IPS DF 4.7 (cell line): ENCODE measurements around the gene GBX1.

Experiments used
- DNase-seq: peaks from one replicate; pipeline ENCODE4 v3.0.0-alpha.2; 2013; ENCODE audit warnings: low spot score; ENCODE audit errors: extremely low read depth

The GBX1 gene

DNA sequence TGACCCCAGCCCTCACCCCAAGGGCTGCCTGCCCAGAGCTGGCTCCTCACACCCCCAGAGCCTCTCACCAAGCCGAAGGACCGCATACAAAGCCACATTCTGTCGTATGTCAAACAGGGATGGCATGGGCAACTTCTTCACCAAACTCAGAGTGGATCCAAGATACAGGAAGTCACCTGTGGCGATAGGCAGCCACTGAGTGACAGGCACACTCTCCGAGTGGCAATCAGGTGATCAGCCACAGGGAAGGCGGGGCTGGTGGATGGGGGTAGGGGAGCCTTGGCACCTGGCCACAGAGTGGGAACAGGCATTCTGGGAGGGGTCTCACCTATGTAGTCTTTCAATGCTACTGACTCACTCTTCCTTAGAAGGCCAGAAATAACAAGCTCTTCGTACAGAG is 26.7 kb upstream of the GBX1 start:
- no peak for DNase-seq

DNA sequence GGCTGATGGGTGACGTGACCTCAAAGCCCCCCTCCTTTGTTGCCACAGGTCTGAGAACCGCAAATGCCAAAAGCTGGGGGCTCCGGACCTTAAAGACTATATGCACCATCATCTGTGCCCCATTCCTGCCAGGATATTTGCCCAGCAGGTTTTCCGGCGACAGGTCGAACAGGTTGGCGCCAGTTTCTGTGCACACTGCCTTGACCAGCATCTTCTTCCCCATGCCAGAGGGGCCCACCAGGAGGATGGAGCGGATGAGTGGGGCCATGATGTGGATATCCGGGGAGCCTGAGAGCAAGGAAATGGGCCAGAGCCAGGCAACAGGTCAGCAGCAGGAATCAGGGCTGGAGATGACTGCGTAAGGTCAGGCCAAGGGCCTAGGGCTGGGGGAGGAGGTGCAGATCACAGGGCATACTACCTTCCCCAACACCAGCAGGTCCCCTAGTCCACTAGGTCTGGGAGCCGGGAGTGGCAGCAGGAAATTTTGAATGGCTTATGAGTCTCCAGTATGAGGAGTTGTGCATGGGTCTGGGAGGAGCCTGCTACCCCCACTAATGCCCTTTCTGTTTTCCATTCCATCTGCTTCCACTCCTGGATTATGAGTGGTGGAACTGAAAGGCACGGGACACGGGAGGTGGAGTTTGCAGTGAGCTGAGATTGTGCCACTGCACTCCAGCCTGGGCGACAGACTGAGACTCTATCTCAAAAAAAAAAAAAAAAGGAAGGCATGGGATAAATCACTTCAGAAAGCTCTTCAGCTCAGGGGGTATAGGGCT is 25.9 kb upstream of the GBX1 start:
- no peak for DNase-seq

DNA sequence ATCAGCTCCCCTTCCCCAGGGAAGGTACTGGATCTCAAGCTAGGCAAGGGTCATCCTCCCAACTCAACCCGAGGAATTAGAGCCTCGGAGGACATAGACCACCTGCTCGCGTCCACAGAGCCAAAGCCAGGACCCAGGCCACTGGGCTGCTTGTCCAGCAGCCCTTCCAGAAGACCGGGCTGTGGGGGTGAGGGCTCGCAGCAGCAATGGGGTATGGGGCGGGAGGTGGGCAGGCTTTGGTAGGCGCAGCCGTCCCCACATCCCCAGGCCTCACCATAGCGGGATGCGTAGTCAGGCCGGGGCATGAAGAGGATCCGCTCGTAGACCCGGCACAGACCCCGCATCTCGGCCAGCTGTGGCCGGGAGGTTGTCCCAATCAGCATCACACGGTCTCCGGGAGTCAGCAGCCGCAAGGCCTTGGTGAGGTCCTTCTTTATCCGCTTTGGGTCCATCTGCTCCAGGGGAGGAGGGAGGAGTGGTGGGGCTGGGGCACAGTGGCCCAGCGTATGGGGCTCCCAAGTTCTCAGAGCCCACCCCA is 24.6 kb upstream of the GBX1 start:
- no peak for DNase-seq

DNA sequence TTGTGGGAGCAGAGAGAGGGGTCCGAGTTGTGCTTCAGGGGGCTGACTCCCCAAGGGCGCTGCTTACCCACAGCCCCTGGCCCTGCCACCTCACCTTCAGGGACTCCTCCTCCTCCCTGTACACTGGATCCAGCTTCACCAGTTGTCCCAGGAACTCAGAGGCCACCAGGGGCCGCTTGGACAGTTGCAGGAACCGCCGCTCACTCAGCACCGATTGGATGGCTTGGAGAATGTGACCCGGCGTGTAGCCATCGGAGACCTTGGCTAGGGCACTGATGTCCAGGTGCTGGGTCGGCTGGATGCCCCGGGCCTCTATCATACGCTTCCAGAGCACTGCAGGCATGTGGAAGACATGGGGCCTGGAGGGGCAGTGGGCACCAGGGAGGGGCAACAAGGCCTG is 24.1 kb upstream of the GBX1 start:
- no peak for DNase-seq

DNA sequence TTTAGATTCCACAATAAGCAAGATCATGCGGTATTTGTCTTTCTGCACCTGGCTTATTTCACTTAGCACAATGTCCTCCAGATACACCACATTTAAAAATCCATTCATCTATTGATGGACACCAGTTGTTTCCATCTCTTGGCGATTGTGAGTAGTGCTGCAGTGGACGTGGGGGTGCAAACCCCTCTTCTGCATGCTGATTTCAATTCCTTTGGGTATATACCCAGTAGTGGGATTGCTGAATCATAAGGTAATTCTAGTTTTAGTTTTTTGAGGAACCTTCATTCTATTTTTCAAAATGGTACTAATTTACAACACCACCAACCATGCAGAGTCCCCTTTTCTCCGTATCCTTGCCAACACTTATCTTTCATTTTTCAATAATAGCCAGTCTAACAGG is 21.5 kb upstream of the GBX1 start:
- DNase-seq, result no peak

DNA sequence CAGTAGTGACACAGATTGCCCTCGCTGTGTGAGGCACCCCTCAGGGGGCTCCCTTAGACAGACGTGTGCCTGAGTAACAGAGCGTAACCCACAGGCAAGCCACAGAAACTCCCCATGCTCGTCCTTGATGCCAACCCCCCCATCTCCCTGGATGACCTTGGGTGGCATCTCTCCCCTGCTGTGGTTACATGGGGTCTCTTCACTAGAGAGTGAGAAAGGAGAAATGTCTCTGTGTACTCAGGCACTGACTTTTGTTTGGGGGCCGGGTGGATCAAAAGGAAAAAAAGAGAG is 20.7 kb upstream of the GBX1 start:
- DNase-seq, result no peak

DNA sequence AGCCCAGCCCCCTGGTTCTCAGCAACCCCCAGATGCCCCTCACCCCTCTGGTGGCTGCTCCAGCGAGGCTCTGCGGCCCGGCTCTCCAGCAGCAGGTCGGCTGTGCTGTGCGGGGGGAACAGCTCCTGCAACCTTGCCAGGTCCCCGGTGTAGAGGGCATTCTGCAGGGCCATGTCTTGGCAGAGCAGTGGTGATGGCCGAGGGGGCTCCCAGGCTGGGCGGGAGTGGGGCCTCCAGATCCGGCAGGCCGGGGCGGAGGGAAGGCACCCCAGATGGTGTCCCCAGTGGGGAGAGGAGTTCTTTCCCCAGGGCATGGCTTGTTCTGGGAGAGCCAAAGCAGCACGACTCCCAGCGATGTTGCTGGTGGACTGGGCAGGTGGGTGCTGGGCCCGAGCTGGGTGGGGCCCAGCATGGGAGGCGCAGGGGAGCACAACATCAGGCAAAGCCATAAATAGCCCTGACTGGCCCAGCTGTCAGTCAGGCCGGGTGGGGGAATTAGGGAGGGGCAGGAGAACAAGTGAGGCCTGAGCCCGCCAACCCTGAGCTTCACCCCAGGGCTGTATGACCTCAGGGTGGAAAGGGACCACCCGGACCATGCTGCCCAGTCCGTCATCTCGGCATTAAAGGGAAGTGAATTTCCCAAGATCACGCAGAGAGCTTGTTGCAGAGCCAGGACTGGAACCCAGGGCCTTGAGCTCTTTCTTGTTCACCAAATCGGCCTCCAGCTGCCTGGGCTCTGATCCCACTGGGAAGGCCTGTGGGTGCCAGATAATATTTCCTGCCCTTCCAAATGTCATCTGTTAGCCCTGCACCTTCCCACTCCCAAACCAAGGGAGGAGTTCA is 20.1 kb upstream of the GBX1 start:
- no peak for DNase-seq

DNA sequence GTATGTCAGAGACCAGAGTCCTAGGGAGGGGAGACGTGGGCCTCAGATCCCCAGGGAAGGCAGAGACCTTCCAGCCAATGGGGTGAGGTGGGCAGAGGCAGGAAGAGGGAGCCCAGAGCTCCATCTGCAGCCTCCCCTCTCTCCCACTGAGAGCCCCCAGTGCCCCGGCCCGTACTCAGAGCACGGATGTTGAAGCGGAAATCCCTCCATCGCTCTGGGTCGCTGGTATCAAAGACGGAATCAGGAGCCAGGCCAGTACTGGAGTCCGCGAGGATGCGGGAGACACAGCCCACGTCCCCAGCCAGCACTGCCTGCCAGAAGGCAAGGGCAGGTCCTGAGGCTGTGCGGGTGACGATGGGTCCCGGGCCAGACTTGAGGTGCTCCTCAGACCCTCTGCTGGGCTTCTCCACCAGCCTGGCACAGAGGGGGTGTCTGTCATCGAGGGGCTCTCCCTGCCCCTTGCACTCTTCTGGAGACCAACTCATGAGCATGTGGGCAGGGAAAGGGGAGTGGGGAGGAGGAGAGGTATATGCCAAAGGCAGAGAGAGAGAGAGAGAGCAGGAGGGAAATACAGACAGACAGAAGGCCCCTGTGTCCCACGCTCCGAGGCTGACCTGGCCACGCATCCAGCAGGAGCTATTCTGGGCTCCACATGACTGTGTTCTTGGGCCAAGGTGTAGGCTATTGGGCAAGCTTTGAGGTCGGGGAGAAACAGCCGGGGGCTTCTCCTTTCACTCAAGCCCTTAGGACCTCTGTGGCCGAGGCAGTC is 19.3 kb upstream of the GBX1 start, which contains the start of gene ASB10:
TSS of gene ASB10 (minus strand) at position 611 of the 769 bp plus-strand sequence. CDS start at position 491, 120 bp downstream.
- no peak for DNase-seq

DNA sequence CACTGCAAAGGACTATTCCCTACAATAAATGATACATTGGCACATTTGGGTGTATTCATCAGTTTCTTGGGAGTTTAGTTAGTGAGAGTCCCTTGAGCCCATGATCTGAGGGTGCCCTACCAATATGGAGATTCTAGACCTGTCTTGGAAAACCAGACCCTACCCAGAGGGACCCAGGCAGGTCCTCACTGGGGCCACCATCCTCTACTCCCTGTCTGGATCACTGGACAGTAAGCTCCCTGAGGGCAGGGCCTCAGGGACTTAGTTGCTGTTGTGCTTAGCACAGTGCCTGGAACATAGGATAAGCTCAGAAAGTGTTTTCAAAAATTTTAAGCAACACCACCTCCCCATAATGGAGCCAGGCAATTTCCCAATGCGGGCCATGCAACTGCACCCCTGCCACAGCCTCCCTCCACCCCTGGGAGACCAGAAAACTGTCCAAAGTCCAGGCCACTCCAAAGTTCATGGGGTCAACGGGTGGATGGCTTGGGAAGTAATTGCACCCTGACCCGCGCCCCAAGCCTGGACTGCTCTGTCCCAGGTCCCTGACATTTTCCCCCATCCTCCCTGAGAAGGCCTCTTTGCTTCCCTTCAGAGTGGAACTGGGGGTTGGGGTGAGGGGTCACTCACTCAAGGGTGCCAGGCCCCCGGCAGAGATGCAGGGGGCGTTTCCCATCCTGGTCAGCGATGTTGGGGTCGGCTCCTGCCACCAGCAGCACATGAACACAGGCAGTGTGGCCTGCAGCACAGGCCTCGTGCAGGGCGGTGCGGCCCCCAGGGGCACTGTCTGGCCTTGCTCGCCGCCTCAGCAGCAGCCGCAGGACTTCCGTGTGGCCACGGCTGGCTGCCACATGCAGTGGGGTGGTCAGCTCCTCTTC is 18.5 kb upstream of the GBX1 start:
- DNase-seq, result no peak

DNA sequence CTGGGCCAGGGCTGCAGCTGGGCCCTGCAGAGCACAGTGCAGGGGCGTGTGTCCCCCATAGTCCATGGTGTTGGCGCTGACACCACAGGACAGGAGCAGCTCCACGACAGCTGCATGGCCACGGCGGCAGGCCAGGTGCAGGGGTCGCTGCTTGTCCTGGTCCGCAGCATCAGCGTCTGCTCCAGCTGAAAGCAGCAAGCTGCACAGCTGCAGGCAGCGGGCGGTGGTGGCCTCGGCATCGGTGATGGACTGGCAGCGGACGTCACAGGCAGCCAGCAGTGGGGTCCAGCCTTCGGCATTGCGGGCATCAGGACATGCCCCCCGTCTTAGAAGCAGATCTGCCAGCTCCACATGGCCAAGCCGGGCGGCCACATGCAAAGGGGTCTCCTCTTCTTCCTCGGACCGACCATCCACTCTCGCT is 13.5 kb upstream of the GBX1 start:
- no peak for DNase-seq

DNA sequence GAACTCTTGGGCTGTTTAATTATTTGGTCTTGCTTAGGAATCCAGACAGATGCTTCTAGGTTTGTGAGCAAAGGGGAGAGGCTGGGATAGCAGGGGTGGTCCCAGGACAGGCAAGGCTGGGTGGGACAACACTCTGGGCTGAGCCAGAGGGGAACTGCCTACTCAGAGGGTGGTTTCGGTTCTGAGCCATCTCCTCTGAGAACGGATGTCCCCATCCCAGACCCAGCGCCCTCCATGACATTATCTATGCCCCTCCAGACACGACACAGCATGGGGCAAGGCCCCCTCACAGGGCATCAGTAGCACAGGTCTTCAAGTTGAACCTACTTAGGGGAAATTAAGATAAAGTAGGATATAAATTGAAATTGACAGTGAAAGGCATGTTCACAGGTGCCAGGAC is 12.5 kb upstream of the GBX1 start:
- no peak for DNase-seq

DNA sequence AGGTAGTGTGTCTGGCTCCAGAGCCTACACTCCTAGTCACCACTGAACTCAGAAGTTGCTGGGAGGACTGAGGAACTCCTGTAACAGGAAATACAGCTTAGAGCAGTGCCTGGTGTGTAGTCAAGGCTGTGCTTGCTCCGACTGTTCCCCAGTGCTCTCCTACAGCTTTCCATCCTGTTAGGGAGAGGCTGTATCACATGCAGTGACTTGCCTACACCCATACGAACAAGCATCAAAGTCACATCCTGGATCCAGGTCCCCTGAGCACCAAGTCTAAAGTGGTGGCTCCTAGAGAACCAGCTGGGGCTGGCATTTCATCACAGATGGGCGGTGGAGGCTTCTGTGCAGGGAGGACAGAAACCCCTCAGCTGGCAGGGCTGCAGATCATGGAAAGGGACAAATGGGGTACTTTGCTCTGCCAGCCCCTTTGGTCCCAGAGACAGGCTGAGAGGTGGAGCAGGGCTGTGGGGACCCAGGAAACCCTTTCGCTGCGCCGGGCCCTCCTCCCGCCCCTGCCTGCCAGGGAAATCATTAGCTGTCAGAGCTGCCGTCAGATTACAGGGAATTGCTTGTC is 11.9 kb upstream of the GBX1 start:
- no peak for DNase-seq

DNA sequence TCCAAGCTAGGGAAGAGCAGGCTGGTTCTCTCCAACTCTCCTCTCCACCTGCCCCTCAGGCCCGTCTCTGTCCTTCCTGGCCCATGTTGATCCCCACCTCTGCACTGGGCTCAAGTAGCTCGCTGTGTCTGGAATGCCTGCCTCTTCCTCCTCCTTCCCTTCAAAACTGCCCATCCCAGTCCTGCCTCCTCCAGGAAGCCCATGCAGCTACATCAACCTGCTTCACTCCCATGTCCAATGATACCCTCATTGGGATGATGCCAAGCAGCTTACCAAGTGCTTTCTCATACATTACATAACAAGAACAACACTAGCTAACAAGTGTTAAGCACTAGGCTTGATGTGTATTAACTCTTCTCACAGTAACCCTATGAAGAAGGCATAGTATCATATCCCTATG is 11.3 kb upstream of the GBX1 start:
- DNase-seq, result no peak

DNA sequence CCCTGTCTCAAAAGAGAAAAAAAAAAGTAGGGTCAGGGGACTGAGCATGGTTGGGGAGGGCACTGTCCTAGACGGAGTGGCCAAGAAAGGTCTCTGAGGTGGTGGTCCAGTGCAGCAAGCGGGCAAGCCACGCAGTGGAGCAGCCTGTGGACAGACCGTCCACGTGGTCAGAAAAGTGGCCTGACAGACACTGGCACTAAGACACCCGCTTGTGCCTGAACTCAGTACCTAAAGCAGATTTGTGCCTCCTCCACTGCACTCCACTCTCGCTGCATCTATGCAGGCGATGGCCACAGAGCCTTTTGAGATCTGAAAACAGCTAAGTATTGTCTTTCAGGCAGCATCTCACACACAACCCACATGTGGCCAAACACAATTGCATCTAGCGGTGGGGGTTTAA is 10.7 kb upstream of the GBX1 start:
- DNase-seq, result no peak

DNA sequence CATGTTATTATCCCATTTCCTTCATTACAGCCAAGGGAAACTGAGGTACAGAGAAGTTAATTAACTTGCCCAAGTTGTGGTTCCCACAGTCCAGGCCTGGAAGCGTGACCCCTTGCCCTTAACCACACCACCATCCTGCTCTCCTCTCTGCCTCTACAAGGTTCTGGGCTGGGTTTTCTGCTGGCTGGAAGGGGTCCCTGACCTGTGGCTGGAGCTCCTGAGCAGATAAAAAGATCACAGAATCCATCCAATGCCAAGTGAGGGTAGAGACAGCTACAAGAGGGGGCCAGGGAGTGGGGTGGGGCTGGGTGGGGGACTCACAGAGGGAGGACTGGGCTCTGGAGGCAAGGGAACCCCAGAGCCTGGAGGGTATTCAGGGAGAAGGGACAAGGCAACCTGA is 9.8 kb upstream of the GBX1 start:
- no peak for DNase-seq

DNA sequence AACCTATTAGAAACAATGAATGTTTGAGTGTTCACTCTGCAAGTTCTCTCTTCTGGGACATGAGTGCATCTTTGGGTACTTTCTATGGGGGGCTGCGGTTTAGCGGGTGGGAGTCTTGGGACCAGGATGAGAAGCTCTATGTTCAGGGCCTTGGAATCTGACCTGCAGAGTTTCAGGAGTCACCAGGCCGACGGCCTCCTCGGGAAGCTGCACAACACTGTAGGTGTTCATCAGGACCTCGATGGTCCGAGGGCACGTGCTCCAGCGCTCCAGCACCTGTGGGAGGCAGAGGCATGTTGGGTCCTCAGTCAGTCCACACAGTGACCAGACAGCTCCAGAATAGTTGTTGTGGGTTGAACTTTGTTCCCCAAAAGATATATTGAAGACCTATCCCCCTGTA is 8.9 kb upstream of the GBX1 start:
- no peak for DNase-seq

DNA sequence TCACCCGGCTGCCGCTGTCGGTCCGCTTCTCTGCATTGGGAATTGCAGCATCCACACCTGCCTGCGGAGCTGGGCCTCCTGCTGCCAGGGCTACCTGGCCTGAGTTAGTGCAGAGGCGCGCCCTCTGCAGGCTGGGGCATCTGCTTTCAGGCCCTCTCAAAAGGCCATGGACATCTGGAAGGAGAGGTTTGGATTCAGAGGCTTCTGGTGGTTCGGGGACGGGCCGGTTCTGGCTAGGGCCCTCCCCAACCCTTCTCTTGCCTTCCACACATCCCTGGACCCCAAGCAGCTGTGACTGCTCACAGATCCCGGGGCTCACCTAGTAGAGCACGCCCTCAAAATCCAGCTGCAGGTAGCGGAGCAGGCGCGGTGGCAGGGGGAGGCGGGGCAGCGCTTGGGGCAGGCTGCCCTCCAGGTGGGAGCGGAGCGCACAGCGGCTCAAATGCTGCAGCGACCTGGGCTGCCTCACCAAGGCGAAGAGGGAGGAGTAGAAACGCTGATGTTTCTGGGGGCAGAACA is 8.4 kb upstream of the GBX1 start:
- no peak for DNase-seq

DNA sequence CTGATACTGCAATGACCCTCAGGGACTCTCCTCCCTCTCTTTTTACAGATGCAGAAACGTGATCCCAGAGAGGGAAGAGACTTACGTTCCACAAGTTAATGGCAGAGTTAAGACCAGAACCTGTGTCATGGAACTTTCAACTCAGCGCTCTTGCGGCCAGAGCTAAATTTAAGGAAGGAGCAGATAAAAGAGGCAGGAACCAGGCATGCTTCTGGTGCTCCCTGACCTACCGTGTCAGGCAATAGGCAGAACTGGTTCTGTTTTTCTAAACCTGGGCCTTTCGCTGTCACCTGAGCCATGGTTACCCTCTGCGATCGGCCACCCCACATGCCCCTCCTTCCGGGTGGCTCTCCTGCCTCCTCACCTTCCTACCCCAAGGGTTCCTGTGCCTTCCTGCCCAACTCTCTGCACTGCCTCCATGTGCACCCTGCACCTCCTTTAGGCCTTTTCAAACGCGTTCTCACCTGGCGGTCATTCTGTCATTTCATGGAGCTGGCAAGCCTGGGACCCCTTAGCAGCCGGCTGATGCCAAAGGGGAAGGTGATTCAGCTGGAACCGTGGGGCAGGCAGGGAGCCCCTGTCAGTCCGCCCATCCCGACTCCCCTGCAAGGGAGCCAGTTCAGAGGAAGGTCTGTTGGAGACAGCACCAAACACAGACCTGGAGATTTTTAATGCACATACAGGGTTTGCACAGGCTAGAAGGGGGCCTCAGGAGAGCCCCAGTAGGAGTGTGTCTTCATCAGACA is 7.7 kb upstream of the GBX1 start:
- no peak for DNase-seq

DNA sequence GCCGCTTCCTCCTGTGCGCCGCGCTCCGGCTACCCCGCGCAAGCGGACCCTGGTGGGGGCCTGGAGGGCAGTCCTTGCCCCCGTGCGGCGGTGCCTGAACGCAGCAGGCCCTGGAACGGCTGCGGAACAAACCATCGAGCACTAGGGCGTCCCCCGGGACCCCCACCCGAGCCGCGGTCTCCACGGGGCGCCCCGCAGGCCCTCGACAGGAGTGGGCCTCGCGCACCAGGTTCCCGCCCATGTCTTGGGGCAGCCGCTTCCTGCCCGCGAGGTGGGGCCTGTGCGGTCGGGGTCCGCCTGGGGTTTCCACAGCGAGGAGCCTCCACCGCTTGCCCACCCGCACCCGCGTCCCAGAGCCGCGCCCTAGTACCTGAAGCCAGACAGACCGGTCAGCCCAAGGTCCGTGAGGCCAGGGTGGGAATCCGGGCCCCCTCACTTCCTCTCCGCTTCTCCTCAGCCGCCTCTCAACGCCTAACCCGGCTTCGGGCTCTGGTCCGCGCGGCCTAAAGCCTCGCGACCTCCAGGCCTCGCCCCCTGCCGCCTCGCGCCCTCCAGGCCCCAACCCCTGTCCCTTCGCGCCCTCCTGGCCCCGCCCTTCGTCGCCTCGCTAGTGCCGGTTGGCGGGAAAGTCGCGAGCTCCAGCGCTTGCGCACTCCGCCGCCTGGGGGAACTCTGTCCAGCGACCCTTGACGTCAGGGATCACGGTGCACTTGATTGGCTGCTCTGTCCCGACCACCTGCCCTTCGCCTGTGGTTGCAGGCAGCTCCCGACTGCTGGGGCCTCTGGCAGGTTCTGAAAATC is 7.0 kb upstream of the GBX1 start:
- DNase-seq, result no peak
